GM19395 (cell line): ENCODE results near the gene TP73.

Experiments used
- ATAC-seq: cut with Tn5 transposase; IDR thresholded peaks from one replicate; pipeline ENCODE4 v1.9.1; 2021; ENCODE audit warnings: mild to moderate bottlenecking, moderate library complexity; ENCODE audit not compliant: unreplicated experiment

TP73 gene

GRCh38 chr1:3703786-3704371 is 51.6 kb downstream of the TP73 start:
- ATAC-seq = no peak

DNA sequence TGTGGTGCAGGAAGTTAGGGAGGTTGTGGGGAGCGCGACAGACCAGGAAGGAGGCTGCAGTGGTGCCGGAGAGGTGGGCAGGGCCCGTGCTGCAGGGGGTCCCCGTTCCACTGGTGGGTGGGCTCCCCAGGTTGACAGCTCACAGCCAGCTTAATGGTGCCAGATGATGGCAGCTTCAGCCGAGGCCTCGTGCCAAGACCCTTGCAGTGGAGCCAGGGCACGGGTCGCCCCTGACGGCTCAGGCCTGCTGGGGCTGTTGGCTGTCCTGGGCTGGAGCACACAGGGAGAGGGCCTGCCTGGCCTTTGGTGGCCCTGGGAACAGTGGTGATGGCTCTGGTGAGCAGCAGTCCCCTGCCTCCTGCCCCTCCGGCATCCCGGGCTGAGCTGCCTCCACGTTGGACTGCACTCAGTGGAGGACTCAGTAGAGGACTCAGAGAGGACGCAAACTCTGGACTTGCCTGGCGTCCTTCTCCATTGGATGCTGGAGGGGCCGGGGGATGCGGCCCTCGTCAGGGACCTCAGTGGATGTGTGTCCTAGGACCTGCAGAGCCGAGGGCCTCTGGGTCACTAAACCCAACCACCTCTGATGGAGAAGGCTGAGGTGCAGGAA is 53.1 kb downstream of the TP73 start:
- ATAC-seq = no peak

DNA sequence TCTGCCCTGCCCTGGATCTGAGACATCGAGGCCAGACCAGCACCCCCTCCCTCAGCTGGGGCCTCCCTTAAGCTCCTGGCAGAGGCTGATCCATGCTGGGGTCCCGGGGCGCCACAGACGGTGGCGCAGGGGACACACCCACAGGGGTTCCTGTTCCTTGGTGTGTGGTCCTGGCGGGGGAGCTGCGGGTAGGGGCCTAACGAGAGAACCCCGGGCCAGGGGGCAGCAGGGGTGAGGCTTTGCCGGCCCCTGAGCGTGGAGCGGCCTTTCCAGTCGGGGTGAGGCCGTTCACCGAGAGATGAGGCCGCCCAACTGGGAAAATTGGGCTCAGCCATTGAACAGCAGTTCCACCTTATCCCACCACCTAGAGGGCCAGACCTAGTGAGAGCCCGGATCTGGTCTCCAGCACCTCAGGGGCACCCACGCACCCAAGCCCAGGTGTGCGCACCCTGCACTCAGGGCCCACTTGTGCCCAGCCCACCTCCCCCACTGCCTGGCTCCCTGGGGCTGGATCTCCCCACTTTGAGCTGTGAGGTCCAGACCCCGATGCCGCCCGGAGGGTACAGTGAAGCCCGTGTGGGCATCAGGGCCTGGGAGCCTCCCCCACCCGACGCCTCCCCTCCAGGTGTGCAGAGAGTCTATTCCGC is 54.5 kb downstream of the TP73 start:
- no peak for ATAC-seq

GRCh38 chr1:3707298-3707938 is 55.1 kb downstream of the TP73 start:
- no peak for ATAC-seq

DNA sequence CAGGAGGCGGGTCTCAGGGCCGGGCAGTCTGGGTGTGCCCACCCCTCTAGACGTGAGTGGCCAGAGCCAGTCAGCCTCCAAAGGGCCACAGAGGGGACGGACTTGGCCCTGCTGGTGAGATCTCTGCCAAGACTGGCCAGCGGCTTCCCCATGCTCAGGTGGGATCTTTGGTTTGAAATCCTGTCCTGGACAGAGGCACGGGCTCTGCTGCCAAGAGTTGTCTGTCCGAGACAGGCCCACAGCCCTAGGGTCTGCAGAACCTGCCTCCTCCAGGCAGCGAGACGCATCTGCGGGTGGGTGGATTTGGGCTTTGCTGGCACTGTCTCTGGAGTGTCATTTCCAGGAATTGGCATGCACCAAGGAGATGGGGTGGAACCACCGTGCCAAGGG is 55.6 kb downstream of the TP73 start:
- ATAC-seq = no peak

DNA sequence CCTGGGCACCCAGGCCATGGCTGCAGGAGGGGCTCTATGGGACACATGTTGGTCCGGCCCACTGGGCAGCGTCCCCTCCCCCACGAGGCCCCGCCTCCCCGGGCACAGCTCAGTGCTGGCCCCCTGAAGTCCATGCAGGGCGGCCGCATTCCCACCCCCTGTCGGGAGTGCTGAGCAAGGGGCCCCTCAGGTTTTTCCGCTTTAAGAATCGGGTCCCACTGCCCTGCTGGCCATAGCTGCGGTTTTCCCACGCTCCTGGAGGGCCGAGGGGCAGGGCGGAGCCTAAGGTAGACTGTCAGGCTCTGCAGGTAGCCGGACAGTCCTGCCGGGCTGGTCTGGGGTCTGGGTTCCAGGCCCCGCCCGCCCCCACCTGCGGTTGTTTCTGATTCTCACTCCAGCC is 56.5 kb downstream of the TP73 start:
- ATAC-seq = no peak

DNA sequence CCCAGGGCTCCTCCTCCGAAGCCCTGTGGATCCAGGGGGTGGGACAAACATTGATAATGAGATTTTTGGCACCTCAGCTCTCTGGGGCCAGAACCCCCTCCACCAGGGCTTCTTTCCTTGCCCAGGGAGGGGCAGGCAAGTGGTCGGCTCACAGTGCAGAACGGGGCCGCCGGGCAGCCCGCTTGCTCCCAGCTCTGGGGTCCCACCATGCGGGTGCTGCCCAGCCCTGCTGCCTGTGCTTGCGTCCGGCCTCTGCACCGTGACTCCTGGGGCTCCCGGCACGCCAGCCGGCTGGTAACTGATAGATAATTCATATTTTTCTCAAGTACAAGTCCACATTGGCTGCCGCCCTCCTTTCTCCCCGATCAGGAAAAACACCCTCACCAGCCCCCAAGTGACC is 57.9 kb downstream of the TP73 start:
- no peak for ATAC-seq

DNA sequence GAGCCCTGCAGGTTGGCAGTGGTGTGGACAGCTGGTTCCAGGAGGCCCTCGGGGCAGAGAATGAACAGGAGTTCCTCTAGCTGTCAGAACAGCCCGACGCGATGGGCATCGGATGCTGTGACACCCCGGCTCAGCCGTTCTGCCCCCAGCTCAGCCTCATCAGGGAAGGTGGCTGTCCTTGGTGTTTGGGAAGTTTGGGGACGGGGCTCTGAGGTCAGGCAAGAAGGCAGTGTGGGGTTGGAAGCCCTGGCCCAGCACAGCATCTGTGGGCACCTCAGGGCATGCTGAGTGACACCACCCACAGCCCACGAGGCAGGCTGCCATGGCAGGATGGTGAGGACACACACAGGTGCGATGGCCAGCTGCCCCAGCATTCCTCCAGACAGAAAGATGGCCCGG is 59.1 kb downstream of the TP73 start:
- ATAC-seq = no peak

DNA sequence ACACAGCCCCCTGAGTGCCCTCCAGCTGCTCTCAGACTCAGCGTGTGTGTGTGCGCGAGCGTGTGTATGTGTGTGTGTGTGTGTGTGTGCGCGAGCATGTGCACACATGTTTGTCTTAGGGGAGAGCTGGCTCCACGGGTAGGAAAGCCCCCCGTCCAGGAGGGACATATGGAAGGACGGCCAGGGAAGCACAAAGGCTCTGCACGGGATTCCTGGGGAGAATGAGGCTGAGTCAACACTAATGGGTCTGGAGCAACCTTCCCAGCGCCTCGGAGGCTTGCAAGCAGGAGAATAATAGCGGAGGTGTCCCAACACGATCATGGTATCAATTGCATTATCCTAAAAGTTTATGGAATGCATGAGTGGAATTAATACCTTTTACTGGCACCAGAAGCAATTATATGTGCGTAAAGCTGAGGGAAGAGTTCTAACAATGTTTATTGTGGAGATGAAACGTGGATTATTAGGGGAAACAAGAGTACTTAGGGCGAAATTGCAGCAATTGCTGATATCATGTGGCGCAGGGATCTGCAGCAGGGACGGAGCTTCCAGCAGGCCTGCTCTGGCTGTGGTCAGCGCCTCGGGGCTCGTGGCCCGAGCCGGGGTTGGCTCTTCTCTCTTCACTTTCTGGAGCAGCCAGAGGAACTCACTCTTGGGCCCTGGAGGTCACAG is 59.6 kb downstream of the TP73 start:
- ATAC-seq = no peak

DNA sequence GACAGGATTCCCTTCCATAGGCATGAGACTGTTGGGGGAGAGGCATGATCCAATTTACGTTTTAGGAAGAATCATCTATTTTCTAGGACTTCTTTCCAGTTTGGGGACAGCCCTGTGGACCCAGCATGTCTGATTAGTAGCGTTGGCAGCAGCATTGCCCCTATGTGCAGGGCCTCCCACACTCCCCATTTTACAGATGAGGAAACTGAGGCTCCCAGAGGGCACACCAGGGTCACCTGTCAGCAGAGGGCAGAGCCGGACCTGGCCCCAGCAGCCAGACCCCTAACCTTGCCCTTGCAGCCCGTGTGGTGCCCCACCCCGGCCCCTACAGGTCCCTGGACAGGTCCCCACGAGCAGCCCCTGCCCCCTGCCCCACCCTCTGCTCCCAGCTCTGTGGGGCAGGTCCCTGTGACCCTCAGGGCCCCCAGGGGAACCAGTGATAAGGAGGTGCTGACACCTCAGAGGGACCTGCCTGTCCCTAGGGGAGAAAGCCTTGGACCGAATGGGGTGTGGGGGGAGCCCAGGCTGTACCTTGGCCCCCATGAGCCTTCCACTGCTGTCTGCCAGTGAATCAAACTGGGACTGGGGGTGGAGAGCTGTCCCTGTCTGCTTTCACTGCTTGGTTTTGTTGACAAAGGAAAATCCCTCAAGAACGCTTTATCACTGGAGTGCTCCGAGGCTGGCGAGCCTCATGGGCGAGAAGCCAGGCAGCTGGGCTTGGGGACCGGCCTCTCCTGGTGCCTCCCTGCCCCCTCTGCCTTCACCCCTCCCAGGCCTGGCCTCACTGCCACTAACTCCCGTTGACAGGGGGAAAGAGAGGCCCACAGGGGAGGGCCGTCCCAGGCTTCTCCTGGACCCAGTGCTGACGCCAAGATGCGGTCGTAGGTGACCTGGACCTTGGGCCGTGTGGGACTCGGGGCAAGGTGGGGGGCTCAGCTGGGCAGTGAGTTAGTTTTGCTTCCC is 60.5 kb downstream of the TP73 start:
- no peak for ATAC-seq

DNA sequence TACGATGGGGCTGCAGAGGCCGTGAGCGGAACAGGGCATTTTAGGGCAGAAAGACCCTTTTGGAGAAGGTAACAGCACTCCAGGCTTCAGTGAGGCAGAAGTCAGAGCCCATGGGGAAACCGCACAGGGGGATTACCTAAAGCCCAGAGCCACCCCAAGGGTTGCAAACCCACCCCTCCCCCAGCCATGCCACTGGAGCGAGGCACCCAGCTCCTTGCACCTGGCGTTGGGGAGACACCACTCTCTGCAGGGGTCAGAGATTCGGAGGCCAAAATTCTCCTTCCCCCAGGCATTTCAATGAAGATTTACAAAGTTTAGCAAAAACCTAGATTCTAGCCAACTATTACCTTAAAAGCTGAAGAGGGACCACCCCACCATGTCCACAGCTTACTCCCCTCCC is 61.5 kb downstream of the TP73 start:
- no peak for ATAC-seq

DNA sequence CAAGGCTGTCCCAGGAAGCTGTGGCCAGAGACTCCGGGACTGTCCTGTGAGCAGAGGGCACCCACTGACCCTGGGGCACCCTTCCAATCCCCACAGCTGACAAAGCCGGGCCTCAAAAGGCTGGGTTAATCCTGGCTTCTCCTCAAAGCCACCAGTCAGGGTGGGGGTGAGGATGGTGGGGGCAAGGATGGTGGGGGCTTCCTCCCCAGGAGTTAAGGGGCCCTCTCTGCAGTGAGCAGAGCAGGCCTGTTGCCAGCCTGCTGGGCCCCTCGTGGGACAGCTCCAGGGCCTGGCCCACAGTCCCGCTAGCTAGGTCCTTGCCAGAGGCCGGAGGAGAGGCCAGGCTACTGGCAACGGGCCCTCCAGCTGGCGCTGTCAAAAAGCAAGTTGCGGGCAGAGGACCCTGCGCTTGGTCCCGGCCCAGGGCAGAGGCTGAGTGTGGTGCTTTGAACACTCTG is 62.0 kb downstream of the TP73 start:
- ATAC-seq = no peak

DNA sequence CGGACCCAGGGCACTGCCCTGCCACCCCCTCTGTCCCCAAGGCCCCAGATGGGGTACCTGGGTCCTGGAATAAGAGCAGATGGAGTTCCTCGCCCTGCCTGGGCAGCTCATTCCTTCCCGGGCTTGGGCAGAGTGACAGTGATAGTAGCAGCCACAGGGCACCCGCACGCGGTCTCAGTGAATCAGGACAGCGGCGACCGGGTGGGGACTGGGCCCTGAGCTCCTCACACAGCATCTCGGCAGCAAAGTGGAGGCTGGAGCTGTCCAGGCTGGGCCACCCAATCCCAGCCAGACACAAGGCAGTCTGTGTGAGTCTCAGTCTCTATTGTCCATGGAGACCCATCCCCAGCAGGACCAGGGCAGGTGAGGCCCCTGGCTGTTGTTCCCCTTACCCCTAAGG is 62.5 kb downstream of the TP73 start:
- no peak for ATAC-seq

DNA sequence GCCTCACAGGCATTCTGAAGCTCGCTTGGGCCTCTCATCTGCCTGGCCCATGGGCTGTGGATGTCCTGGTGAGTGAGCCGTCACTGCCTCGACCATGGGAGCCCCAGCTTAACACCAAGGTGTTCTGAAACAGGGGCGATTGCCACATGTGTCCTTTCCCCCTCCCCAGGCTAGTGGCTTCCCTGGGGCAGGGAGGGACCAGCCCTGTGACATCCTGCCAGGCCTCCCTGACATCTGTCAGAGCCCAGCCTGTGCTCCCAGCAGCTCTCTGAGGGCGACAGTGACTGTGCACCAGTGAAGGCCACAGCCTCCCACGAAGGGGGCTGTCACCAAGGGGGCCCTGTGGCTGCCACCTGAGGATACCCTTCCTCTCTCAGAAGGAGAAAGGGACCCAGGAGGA is 64.0 kb downstream of the TP73 start:
- no peak for ATAC-seq

DNA sequence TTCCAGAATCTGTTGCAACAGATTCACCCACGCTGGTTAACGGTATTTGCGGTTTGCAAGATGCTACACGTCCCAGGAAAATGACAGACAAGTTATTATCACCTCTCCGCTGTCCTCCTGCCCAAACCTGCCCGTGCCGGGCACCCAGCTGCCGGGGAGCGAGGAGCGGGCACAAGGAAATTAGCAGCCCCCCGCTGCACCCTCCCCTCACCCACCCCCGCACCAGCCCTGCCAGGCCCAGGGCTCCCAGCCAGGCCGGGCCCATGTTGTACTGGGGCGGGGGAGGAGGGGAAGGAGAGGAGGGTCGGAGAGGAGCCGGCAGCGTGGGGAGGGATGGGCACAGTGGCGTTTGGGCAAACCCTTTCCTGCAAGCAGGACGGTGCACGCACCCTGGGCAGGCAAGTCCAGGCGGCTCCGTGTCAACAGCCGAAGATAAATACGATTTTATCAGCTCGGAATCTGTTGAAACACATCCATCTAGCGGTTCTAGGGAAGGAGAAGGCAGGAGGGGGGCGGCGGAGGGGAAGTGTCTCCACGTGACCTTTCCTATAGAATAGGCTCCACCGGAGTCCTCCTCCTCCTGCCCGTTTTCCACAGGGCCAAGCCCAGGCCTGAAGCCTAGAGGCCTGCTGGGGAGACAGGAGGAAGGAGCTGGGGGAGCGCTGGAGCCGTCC is 64.9 kb downstream of the TP73 start:
- ATAC-seq = no peak

DNA sequence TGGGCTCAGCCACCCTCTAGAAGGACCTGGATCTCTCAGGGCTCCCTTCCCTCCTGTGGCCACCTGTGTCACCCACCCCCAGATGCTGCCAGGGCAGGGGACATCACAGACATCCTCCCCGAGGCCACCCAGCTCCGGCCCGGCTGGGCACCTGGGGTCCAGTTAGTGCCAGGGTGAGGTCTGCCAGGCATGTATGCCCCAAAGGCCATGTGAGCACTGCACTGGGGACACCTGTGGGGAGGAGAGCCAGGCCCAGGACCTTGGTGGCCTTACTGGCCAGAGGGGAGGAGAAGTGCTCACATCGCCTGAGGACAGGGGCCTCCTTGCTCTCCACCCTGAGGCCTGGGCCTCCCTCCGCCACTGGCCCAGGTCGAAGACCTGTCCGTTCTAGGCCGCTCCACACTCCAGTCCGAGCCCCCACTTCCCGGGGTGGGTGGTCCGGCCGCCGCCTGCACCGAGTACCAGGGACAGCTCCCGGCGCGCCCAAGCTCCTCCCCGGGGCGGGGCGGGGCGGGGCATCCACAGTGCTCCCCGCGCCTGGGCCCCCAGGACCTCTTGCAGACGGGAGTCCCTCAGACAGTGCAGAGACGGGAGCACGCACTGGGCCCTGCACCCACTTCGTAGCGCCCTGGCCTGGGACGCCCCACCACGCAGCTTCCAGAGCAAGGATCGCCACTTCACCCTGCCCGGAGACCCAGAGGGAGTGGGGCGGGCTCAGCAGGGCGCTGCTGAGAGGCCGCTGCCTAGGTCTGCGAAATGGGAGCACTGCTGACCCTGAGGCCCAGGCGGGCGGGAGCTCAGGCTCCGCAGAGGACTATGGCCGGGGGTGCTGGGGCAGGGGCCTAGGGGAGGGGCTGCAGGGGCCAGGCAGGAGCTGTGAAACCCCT is 65.6 kb downstream of the TP73 start:
- ATAC-seq = no peak

GRCh38 chr1:3718764-3719163 is 66.4 kb downstream of the TP73 start:
- no peak for ATAC-seq

DNA sequence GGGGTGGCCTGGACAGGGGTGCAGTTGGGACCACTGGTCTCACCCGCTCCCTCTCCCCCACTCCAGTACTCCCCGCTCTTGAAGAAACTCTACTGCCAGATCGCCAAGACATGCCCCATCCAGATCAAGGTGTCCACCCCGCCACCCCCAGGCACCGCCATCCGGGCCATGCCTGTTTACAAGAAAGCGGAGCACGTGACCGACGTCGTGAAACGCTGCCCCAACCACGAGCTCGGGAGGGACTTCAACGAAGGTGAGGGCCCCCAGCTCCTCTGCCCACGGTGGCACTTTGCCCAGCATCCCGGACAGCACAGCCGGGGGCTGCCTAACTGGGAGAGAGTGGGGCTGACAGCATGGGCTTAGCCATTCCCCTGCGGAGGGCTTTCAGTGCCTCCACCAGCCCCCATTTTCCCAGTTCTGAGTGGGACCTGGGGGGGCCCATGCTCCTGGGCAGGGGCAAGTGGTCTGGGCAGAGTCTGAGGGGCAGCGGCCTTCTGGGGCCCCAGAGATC is 69.7 kb downstream of the TP73 start:
- ATAC-seq = no peak

- no peak for ATAC-seq
These were observed 70.5 kb downstream of the TP73 start for GRCh38 chr1:3722846-3723245.
